GM18526 (cell line): ENCODE results near the gene CCDC92B.

Experiments used
- POLR2A ChIP-seq: IDR thresholded peaks from 3 replicates; pipeline ENCODE4 v1.6.1; 2011; ENCODE audit not compliant: insufficient read length; ENCODE audit errors: extremely low read depth

The CCDC92B gene

GRCh38 chr17:2749058-2749783, at the start of gene CCDC92B:
TSS of gene CCDC92B (minus strand) at chr17:2749652. CDS start at chr17:2735145, 14,507 bp downstream.
- no peak for TF ChIP-seq POLR2A

DNA sequence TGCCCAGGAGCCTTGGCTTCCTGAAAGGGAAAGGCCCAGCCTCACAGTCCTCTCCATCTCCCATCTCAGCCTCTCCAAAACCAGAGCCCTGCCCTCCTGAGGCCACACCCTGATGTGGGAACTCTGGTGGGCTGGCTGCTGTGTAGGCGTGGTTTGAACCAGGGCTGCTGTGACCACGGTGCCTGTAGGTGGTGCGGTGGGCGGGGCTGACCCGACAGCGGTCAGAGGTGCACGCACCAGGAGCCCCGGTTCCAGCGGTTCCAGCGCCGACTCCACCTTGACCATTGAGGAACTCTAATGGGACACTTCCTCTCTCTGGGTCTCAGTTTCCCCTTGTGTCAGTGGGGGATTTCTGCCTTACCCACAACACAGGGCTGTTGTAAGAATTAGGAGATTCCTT, 49.2 kb upstream of the CCDC92B start:
- TF ChIP-seq POLR2A = no peak

DNA sequence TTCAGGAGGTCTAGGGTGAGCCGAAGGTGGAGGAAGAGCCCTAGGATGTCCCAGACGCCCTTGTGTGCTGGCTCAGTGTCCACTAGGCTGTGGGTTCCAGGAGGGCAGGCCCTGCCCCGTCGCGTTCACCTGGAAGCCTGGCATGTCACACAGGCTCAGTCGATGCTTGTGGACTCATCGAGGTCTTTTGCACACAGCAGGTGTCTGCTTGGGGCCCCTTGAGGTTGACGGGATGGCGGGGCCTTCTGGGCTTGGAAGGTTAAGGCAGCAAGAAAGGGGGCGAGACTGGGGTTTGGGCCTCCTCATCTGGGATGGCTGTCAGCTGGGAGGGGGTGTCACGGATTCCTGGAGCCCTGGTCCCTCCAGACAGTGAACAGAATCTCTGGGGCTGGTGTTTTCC, 48.7 kb upstream of the CCDC92B start:
- no peak for TF ChIP-seq POLR2A

- no peak for TF ChIP-seq POLR2A
Measured at GRCh38 chr17:2797637-2798036, 48.2 kb upstream of the CCDC92B start.

DNA sequence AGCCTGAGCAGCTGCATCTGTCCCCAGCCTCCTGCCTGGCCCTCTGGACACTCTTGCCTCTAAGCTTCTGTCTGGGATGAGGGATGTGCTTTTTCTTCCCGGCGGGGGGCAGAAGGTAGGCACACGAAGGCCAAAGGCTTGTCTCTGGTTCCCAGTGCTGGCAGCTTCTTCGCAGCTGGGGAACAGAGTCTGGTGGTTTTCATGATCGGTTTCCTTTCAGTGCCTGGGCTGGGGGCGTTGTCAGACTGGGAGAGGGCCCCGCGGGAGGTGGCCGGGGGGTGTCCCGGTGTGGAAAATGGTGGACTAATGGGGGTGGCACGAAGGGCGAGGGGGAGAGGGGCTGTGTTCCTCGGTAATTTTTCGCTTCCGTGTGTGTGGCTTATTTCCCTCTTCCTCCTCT, 47.8 kb upstream of the CCDC92B start:
- no peak for TF ChIP-seq POLR2A

DNA sequence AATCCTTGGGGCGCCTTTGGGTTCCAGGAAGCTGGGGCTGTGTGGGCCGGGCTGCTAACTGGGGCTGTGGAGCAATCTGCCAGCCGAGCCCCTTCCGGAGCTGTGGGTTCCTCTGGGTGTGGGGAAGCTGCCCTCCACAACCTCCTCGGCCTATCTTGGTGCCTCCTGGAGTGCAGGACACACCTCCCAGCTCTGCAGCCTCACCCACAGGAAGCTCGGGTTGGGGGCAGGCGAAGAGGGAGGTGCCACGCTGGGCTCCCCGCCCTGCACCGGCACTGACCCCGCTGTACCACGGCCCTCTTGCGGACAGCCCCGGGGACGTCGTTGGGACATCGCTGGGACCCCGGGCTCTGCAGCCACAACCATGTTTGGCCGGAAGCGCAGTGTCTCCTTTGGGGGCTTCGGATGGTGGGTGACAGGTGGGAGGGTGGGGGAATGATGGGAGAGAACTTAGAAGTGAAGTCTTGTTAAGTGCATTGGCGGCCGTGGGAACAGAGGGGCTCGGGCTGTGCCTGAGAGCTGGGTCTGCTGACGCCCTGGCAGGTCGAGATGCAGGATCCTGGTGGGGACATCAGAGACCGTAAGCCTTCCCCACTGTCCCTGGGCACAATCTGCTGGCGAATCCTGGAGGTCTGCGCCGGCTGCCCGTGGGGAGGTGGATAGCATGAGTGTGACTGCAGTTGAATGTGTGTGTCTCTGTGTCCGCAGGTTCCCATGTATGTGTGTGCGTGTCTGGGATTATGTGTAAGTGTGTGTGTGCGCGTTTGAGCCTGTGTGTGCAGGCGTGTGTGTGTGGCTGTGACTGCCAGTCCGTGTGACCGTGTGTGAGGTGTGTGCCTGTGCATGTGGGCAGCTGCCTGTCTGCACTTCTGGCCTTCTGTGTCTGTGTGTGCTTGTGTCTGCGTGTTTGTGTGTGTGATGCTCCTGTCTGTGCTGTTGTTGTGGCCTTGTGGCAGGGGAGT, 47.0 kb upstream of the CCDC92B start, which contains the start of gene RAP1GAP2:
TSS of gene RAP1GAP2 (plus strand) at position 275 of the 962 bp plus-strand sequence. CDS start at position 365, 90 bp downstream.
- TF ChIP-seq POLR2A = no peak

DNA sequence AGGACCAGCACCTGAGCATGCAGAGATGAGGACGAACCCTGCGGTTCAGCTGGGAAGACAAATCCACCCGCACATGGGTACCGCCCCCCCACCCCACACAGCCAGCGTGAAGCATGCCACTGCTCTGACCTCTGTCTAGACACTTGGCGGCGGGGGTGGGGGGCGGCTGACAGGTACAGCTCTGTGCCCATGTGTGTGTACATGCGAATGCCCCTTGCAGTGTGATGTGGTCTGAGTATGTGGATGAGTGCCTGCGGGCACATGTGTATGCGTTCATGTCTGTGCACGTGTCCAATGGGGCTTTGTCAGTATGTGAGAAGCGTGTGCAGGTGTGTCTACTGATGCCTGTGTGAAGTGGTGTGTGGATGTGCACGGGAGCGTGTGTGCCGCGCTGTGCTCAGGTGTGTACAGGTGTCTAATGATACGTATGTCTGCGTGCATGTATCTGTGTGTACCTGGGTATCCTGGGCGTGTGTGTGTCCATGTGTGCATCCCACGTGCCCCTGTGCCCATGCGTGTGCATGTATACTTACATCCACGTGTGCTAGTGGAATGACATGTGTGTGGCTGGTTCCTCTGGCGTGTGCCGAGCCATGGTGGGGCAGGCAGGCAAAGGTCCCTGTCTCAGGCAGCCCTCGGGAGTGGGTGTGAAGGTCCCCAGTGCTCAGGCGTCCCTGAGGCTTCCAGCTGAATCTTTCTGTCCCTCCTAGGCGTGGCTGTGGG, 46.1 kb upstream of the CCDC92B start:
- TF ChIP-seq POLR2A = no peak

DNA sequence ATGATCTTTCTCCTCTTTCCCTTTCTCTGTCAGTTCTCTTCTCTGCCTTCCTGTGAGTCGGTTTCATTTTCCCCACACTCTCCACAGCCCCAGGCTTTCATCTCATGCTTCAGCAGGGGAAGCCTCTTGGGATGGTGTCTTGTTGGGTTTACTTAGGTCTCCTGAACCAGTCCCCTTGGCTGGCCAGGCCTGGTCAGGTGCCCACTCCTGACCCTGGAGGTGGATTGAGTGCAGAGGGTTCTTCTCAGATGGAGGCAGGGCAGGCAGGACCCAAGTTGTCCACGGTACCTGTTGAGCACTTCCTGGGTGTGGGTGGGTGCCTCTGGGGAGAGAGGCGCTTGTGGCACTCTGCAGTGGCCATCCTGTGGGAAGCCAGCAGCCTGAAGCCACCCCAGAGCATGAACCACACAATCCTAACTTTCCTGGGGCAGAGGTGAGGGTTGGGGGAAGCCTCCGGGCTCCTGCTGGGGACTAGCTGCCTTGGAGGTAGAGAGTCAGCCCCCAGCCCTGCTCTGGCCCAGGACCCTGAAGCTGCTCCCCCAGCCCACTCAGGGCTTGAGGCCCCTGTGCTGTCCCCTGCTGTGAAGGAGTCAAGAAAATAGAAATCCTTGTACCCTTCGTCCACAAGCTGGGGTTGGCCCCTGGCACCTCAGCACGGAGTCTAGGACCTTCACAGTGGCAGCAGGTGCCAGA, 44.8 kb upstream of the CCDC92B start:
- no peak for TF ChIP-seq POLR2A

DNA sequence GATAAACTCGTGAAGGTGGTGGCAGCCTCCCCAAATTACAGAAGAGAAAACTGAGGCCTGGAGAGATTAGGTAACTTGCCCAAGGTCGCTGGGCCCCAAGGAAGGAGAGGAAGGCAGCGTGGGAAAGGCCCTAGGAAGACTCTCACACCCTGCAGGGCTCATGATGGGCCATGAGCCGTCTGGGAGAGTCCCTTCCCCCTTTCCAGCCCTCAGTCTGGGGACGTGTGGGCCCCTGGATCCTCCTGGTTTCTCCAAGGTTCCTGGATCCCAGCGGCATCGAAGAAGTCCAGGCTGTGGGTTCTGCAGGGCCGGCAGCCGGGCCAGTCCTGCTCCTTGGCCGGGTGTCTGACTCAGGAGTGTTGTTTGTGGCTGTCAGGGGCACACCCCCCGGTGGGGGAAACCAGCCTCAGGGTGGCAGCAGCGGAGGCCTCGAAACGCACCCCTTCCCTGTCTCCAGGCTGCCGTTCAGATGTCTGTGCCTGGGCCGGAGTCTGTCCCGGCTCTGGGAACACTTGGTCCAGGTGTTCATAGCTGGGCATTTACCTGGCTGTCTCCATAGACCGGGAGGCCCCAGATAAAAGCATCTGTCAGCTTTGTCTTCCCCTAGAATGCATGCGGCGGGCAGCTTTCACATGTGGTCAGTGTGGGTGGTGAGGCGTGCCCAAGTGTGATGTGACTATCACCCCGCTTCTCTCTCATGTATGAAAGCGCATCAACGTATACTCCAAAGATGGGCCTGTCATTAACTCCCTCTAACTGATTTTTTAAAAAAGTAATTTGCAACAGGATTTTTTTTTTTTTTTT, 43.1 kb upstream of the CCDC92B start:
- TF ChIP-seq POLR2A = no peak

DNA sequence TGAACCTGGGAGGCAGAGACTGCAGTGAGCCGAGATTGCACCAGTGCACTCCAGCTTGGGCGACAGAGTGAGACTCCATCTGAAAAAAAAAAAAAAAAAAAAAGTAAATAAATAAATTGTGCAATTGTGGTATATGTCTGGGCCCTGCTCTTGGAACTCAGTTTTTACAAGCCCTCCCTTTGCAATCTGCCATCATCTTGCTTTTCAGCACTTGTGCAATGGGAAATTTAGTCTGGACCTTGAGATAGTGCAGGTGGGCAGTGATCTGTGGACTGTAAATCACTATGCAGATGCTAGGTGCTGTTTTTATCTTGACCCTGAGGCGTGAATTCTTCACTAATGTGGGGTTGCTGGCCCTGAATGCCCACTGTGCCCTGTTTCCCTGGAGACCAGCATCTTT, 40.2 kb upstream of the CCDC92B start:
- no peak for TF ChIP-seq POLR2A

GRCh38 chr17:2786176-2786881, 36.9 kb upstream of the CCDC92B start:
- TF ChIP-seq POLR2A = no peak

- TF ChIP-seq POLR2A = no peak
Measured at GRCh38 chr17:2784864-2785263, 35.4 kb upstream of the CCDC92B start.

GRCh38 chr17:2783310-2784030, 34.0 kb upstream of the CCDC92B start:
- no peak for TF ChIP-seq POLR2A
